T47D (cell line): ENCODE results near the gene TFE3.

Experiments used
- DNase-seq, 2 experiments: peaks; one replicate each; pipeline versions ENCODE4 v3.0.0 to v3.0.0-alpha.2; 2011 to 2012; ENCODE audit warnings: low read depth in 1 of 2, low spot score in 1 of 2
- JUND ChIP-seq: IDR thresholded peaks from 2 replicates; pipeline ENCODE4 v1.6.1; 2012; ENCODE audit warnings: low read depth
- in situ Hi-C: cut with HindIII; loops from 2 replicates; pipeline ENCODE4 v1.10.0; 2016; ENCODE audit warnings: low sequenced_read_pairs, low pct_unique_long_range_greater_than_20kb

Gene TFE3

GRCh38 chrX:49003696-49004095, 39.5 kb downstream of the TFE3 start:
- peak in 1 of 2 experiments; percentile 24 for DNase-seq
- no peak for TF ChIP-seq JUND
- in situ Hi-C loops, result no loop called here

DNA sequence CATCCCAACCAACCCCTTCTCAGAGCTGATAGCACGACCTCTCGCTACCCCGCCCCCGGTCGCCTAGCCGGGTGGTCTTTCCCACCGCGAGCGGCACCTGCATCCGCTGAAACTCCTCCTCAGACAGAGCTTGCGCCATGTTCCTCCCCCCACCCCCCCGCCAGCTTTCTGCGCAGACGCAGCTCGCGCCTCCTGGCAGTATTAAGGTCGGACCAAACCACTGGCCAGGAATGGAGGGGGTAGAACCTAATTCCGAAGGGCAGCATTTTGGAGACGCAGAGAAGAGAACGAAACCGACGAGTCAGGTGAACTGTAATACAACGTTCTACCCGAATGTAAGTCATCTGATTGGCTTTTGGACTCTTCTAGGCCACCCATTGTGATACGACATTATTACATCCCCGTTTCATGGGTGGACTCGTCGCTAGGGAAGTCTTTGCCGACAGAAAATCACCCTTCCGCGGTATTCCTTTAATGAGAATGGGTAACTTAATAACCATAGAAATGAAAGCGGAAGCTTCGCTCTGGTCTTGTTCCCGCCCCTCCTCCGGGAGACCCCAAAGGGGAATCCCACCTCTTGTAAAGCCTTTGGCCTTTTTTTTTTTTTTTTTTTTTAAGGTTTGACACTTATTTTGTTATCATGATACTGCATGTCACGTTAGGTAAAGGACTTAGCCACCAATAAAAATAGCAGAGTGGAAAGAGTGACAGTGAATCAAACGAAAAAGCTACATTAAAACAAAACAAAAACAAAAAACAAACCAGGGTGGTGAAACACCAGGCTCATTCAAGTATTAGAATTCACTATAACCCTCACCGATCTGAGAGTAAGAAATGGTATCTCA, 40.8 kb downstream of the TFE3 start, which contains the start of gene GRIPAP1:
TSS of gene GRIPAP1 (minus strand) at position 174 of the 845 bp plus-strand sequence. CDS start at position 139, 35 bp downstream.
- in situ Hi-C loops, result no loop called here
- no peak for TF ChIP-seq JUND
- DNase-seq, result peak; percentile 65 to 93

DNA sequence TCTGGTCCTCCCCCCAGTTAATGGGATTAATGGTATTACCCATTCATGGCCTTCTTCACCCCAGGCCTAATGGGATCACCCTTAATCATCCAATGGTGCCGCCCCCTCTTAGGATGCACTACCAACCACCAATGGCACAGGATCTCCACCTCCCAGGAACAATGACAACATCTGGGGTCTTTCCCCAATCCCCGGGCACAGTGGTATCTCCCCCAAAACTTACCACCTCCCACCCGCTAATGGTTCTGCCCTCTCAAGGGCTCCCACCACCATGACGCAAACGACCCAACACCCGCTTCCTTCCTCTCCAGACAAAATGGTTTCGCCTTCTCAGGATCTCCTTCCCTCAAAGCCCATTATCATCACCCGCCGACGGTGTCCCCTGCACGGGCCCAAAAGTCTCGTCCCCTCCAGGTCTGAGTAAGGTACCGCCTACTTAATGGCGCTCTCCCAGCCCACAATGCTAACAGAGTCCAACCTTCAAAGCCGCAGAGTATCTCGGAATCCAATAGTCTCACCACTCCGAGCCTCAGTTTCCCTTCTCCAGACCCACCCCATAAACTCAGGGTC, 41.6 kb downstream of the TFE3 start:
- in situ Hi-C loops, result no loop called here
- peak; percentile 13 to 43 for DNase-seq
- TF ChIP-seq JUND, result no peak

DNA sequence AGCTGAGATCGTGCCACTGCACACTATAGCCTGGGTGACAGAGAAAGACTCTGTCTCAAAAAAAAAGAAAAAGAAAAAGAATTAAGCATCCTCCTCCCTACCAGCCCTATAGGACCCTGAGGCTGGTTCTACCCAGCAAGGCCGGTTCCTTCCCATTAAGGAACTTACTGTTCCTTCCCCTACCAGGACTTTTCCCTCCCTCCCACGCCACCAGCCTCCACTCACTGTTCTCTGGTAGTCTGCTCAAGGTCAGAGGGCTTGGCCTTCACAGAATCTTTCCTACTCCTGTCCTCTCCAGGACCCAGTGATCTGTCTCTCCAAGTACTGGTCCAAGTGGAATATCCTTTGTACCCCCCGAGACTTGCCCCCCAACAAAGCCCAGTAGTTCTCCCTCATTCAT, 42.5 kb downstream of the TFE3 start:
- no peak for DNase-seq
- TF ChIP-seq JUND, result no peak
- in situ Hi-C loops, result no loop called here

DNA sequence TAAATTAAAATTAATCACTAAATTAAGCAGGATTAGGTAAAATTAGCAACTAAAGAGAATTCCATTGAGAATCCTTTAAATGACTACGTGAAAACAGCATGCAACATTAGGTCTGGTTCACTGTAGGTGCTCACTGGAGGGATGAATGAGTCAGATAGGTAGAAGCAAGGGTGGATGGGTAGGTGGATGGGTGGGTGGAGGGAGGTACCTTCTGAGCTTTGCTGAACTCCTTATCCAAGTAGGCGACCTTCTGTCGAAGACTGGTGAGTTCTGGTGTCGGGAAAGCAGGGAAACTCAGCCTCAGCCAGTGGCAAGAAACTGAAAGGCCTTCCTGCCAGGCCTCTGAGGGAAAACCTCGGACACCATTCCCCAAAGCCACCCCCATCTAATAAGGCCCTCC, 44.1 kb downstream of the TFE3 start:
- TF ChIP-seq JUND, result no peak

DNA sequence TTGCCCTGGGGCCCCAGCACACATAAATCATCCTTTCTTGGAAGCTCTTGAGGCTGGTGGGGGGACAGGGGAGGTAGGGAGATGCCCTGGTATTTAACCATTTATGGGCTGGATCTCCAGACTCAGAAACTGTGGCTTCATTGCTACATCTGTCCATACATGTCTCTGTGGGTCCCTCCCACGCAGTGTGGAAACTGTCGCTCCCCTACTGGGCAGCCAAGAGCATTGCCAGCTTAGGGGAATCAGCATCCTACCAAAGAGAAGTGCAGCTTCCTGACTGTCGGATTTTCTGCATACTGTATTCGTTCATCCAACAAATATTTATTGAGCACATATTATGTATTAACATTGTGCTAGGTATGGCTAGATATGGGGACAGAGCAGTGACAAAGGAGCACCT, 44.8 kb downstream of the TFE3 start:
- in situ Hi-C loops, result no loop called here
- no peak for DNase-seq
- no peak for TF ChIP-seq JUND

More for the DNA sequence above, 44.1 kb downstream of the TFE3 start:
- in situ Hi-C loops, result no loop called here
- DNase-seq, result no peak

- DNase-seq, result no peak
- in situ Hi-C loops, result no loop called here
- TF ChIP-seq JUND, result no peak
These were observed 45.3 kb downstream of the TFE3 start for GRCh38 chrX:48997865-48998264.

DNA sequence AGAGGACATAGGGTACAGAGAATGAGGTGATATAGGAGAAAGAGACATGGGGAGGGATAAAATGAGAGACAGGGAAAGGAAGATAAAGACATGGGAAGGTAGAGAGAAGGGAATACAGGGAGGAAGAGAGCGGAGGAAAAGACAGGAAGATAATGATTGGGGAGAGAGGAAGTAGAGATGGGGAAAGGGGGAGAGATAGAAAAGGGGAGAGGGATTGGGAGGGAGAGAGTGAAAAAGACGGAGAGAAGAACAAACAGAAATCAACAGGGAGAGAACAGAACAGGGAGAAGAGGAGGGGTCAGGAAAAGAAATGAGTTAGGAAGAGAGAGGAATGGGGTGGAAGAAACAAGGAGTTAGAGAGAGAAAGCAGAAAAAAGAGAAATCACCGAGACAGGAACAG, 45.7 kb downstream of the TFE3 start:
- no peak for TF ChIP-seq JUND
- no peak for DNase-seq
- in situ Hi-C loops, result no loop called here

- no peak for TF ChIP-seq JUND
- DNase-seq, result peak; percentile 6 to 16
- in situ Hi-C loops, result no loop called here
These were observed 46.2 kb downstream of the TFE3 start for GRCh38 chrX:48996969-48997368.

DNA sequence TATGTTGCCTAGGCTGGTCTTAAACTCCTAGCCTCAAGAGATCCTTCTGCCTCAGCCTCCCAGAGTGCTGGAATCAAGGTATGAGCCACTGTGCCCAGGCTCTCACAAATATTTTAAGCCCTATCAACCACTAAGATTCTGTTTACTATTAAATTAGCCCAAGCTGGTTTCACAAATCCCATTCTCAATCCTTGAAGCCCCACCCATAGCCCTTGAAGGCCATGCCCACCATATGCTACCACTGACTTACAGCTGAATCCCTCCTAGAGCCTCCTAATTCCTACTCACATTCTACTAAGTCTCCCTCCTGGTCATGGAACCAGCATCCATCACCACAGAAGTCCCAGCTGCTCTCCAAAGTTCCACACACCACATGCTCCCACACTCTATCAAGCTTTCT, 50.8 kb downstream of the TFE3 start:
- in situ Hi-C loops, result no loop called here
- no peak for DNase-seq
- TF ChIP-seq JUND, result no peak

- TF ChIP-seq JUND, result no peak
- no peak for DNase-seq
- in situ Hi-C loops, result no loop called here
These were observed 53.7 kb downstream of the TFE3 start for GRCh38 chrX:48989483-48989882.

- no peak for TF ChIP-seq JUND
- no peak for DNase-seq
- in situ Hi-C loops, result no loop called here
These were observed 59.3 kb downstream of the TFE3 start for GRCh38 chrX:48983896-48984295.

GRCh38 chrX:48983081-48983480, 60.1 kb downstream of the TFE3 start:
- TF ChIP-seq JUND, result no peak
- in situ Hi-C loops, result no loop called here
- DNase-seq, result no peak
